HS-5 (cell line): ENCODE measurements around the gene E2F2.

Experiments
- DNase-seq: peaks from one replicate; pipeline ENCODE4 v3.0.0-alpha.2; 2012; ENCODE audit warnings: low read depth

The E2F2 gene

DNA sequence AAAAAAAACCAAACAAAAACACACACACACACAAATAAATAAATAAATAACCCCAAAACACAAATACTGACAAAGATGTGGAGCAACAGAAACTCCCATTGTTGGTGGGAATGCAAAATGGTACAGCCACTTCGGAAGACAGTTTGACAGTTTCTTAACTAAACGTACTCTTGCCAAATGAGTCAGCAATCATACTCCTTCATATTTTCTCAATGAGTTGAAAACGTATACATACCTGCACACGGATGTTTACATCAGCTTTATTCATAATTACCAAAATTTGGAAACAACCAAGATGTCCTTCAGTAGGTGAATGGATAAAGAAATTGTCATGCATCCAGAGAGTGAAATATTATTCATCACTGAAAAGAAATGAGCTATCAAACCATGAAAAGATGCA is 70.5 kb downstream of the E2F2 start:
- no peak for DNase-seq

DNA sequence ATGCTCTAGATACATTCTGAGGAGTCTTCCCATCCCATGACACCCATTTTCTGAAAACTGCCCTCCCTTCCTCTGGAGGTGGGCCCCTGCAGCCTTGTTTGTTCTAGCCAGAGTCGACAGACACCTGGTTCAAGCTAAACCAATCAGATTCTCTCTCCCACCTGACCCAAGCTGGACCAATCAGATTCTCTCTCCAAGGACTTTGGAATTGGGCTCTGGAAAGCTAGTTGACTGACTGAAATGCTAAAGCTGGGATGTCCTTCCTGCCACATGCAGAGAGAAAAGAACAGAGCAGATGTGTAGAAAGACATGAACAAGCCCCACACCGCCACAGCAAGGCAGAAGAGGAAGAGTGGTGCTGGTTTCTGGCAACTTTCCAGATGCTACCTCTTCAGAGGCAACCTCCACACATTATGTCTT is 71.7 kb downstream of the E2F2 start:
- no peak for DNase-seq
